C4-2B (cell line): ENCODE measurements around the gene TAF1.
"Not testable (repeated sequence)": the region's sequence is repeated elsewhere in the genome, so short reads cannot be mapped to it uniquely, and the experiment has no call there.

Source experiments
- H3K27ac ChIP-seq: fragments of 450-650 bp; 2 replicates; pipeline ENCODE4 v1.5.1; 2017
- ZFX ChIP-seq: fragments of 450-650 bp; IDR thresholded peaks from 2 replicates; pipeline ENCODE4 v1.6.1; 2017
- TF ChIP-seq, protein P1 (sequence below): fragments of 450-650 bp; conservative IDR thresholded peaks from 2 replicates; pipeline ENCODE4 v1.5.1; 2017; ENCODE audit warnings: mild to moderate bottlenecking

Gene TAF1

GRCh38 chrX:71365875-71366673 is at the start of gene TAF1:
Gene TAF1 (plus strand): TSS chrX:71366357. CDS start chrX:71366375, 18 bp downstream.
- peak within 1 kb of the TSS; percentile 89 for H3K27ac ChIP-seq
- TF ChIP-seq, protein P1, sequence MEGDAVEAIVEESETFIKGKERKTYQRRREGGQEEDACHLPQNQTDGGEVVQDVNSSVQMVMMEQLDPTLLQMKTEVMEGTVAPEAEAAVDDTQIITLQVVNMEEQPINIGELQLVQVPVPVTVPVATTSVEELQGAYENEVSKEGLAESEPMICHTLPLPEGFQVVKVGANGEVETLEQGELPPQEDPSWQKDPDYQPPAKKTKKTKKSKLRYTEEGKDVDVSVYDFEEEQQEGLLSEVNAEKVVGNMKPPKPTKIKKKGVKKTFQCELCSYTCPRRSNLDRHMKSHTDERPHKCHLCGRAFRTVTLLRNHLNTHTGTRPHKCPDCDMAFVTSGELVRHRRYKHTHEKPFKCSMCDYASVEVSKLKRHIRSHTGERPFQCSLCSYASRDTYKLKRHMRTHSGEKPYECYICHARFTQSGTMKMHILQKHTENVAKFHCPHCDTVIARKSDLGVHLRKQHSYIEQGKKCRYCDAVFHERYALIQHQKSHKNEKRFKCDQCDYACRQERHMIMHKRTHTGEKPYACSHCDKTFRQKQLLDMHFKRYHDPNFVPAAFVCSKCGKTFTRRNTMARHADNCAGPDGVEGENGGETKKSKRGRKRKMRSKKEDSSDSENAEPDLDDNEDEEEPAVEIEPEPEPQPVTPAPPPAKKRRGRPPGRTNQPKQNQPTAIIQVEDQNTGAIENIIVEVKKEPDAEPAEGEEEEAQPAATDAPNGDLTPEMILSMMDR: no peak
- TF ChIP-seq ZFX: no peak

DNA sequence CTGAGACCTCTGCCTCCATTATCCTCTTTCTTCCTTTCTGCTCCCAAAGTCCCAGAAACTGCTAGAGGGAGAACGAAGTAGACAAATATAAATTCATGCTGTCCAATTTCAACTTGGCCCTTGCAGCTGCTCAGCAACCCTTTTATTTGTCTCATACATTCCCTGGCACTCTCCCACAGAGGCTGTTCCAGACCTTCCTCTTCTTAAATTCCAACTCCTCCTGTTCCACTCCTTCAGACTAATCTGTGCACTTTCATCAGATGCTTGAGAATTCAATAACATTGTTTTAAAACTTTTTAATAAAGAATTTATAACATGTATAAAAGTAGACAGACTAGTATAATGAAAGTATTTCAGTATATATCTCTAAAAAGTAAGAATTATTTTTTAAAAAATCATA is 49.2 kb upstream of the TAF1 start:
- not testable (repeated sequence) for H3K27ac ChIP-seq

- TF ChIP-seq, protein P1: no peak
- TF ChIP-seq ZFX: no peak
- no peak overlapping the region for H3K27ac ChIP-seq
Measured at GRCh38 chrX:71320126-71320525, 46.0 kb upstream of the TAF1 start.

DNA sequence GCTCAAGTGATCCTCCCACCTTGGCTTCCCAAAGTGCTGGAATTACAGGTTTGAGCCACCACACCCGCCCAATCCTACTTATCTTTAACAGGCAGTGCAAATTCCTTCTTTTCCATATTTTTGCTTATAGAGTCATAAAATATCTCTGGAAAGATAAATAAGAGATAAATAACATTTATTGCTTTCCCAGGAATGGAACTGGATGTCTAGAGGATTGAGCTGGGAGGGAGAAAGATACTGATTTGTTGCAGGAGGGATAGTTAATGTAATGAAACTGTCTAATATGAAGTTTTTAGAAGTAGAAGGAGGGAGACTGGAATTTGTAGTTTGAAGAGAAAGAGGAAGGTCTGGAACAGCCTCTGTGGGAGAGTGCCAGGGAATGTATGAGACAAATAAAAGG is 44.4 kb upstream of the TAF1 start:
- H3K27ac ChIP-seq: no peak overlapping the region
- no peak for TF ChIP-seq ZFX
- TF ChIP-seq, protein P1: no peak

DNA sequence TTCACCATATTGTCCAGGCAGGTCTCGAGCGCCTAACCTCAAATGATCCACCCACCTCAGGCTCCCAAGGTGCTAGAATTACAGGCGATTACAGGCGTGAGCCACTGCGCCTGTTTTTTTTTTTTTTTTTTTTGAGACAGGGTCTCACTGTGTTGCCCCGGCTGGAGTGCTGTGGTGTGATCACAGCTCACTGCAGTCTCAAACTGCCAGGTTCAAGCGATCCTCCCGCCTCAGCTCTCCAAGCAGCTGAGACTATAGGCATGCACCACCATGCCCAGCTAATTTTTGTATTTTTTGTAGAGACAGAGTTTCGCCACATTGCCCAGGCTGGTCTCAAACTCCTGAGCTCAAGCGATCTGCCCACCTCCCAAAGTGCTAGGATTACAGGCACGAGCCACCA is 41.7 kb upstream of the TAF1 start:
- H3K27ac ChIP-seq: not testable (repeated sequence)

DNA sequence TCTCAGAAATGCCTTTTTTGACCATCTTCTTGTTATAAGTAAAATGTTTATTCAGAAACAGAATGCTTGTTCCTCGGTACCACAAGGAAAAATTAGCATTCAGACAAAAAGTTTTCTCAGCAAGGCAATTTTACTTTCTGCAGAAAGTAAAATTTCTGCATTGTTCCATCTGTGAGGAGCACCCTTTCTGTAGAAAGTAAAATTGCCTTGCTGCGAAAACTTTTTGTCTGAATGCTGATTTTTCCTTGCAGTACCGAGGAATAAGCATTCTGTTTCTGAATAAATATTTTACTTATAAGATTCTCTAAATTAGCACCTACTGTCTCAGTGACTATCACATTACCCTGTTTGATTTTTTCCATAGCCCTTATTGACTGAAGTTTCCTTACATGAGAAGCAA is 39.8 kb upstream of the TAF1 start:
- H3K27ac ChIP-seq: no peak overlapping the region
- TF ChIP-seq, protein P1: no peak
- no peak for TF ChIP-seq ZFX

- not testable (repeated sequence) for H3K27ac ChIP-seq
Measured at GRCh38 chrX:71349151-71349665, 16.9 kb upstream of the TAF1 start.

GRCh38 chrX:71349867-71350266 is 16.3 kb upstream of the TAF1 start:
- H3K27ac ChIP-seq: not testable (repeated sequence)

- H3K27ac ChIP-seq: not testable (repeated sequence)
Measured at GRCh38 chrX:71352439-71352838, 13.7 kb upstream of the TAF1 start.

- no peak overlapping the region for H3K27ac ChIP-seq
- no peak for TF ChIP-seq ZFX
Measured at GRCh38 chrX:71364221-71364620, 1.9 kb upstream of the TAF1 start.

GRCh38 chrX:71365356-71365874 is 742 bp upstream of the TAF1 start:
- TF ChIP-seq, protein P1: no peak
- peak overlapping the region; percentile 89 for H3K27ac ChIP-seq
